GM20431 (cell line): ENCODE measurements around the gene PGF.
"Not testable (repeated sequence)": the region's sequence is repeated elsewhere in the genome, so short reads cannot be mapped to it uniquely, and the experiment has no call there.

Source experiments
- in situ Hi-C: fragments of 300-500 bp; cut with MseI, MboI; formaldehyde crosslinking; loops from one replicate; pipeline ENCODE4 v1.15.0; 2020; ENCODE audit warnings: low sequenced_read_pairs; ENCODE audit not compliant: unreplicated experiment

Gene PGF

DNA sequence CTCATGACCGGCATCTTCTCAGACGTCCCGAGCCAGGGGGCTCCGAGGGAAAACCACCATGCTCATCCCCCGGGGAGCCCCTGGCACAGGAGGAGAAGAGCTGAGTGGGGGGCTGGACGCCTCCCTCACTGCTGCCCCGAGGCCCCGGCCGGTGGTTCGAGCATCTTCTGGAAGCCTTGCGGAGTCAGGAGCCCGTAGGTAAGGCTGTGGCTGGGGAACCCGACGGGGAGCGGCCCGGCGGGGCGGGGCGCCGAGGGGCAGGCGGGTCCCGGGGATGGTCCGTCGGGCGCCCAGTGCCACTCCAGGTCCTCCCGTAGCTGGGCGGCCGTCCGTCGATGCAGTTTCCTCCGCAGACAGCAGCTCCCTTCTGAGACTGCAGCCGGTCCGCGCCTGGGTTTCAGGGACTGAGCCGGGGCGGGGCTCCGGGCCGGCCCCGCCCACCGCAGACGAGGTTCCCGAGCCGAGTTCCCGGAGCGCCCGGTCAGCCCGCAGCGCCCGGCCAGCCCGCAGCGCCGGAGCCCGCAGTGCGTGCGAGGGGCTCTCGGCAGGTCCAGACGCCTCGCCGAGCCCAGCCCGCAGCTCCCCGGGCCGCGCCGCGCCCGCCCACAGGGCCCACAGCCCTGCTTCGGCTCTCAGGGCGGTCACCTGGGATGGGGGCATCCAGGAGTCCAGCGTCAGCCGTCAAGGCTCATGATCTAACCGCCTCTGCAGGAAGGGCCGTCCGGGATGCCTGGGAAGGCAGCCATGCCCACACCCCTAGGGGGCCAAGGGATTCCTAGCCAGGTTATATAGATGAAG is at the start of gene PGF:
Gene PGF (minus strand): TSS at position 369 of the 798 bp plus-strand sequence. CDS start 355 bp downstream, at position 14.
- in situ Hi-C loops, result no loop called here

DNA sequence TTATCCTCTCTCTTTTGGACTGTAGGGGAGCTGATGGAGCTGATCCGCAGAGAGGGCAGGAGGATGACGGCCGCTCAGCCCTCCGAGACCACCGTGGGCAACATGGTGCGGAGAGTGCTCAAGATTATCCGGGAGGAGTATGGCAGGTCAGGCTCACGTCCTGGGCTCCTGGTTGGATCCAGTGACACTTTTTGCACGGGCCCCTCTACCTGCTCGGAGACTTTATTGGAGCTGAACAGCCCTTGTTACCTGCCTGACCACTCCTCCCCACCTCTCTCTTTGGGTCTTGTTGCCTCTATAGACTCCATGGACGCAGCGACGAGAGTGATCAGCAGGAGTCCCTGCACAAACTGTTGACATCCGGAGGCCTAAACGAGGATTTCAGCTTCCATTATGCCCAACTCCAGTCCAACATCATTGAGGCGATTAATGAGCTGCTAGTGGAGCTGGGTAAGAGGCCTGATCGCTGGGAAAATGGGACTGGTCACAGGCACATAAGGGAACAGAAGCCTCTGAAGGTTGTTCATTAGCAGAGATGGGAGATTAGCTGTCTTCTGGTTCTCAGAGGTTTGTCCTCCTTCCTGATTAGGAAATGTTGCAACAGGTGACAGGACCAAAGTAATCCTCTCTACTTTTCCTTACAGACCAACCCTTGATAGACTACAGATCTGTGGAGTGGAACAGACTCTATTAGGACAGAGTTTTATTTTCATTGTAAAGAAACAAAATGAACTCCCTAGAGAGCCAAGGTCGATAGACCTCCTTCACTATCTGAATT is 48.0 kb upstream of the PGF start:
- in situ Hi-C loops, result no loop called here

DNA sequence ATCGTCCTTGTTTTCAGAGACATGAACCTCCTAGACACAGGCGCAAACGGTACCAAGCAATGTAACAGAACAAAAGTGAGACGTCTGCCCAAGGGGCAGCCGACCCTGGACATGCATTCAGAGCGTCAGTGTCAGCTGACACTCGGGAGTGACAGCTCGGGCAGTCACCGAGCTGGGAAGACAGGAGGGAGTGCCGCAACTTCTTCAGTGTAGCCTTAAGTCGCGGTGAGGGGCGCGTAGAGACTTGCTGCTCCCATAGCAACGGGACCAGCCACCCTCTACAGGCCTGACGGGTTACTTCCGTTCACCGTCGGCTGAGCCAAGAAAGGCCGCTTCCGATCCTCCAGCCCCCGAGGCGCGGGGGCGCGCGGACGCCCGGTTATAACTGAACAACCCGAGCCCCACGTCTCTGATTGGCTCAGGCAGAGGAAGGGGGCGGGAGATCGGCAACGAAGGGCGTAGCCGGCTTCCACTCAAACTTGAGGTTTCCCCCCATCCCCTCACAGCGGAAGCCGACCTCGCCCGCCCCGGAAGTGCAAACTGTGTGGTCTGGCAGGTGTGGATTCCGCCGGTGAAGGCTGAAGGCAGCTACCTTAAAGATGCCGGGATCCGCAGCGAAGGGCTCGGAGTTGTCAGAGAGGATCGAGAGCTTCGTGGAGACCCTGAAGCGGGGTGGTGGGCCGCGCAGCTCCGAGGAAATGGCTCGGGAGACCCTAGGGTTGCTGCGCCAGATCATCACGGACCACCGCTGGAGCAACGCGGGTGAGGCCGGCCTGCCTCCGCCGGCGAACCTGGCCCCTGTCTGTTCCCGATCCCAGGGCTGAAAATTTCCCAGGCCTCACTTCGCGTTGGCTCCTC is 47.2 kb upstream of the PGF start, which contains the start of gene EIF2B2:
Gene EIF2B2 (plus strand): TSS at position 530 of the 858 bp plus-strand sequence. CDS start 70 bp downstream, at position 600.
- in situ Hi-C loops, result no loop called here

DNA sequence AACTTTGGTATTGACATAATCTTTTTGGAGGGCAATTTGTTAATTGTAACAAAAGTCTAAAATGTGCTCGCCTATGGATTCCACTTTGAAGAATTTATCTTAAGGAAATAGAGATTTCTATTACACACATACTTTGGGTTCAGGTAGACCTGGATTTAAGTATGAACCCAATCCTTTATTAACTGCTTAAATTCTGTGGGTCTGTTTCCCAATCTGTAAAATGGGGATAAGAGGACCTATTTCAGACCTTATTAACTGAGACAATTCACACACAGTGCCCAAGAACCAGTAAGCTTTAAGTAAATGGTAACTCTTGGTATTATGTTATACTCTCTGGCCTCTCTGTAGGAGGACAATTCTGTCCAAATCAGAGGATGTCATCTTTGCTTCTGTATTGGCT is 46.5 kb upstream of the PGF start:
- in situ Hi-C loops, result no loop called here

DNA sequence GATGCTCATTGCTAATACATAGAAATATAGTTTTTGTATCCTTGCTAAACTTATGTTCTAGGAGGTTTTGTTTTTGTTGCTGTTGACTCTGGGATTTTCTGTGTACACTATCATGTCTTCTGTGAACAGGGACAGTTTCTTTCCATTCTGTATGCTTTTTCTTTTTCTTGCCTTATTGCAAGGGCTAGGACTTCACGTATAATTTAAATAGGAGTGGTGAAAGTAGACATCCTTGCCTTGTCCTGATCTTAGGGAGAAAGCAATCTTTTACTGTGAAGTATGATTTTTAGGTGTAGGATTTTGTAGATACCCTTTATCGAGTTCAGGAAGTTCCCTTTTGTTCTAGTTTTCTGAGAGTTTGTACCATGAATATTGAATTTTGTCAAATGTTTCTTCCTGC is 45.9 kb upstream of the PGF start:
- in situ Hi-C loops, result no loop called here

DNA sequence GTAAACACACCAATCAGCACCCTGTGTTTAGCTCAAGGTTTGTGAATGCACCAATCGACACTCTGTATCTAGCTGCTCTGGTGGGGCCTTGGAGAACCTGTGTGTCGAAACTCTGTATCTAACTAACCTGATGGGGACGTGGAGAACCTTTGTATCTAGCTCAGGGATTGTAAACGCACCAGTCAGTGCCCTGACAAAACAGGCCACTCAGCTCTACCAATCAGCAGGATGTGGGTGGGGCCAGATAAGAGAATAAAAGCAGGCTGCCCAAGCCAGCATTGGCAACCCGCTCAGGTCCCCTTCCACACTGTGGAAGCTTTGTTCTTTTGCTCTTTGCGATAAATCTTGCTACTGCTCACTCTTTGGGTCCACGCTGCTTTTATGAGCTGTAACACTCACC is 40.4 kb upstream of the PGF start:
- in situ Hi-C loops, result not testable (repeated sequence)

DNA sequence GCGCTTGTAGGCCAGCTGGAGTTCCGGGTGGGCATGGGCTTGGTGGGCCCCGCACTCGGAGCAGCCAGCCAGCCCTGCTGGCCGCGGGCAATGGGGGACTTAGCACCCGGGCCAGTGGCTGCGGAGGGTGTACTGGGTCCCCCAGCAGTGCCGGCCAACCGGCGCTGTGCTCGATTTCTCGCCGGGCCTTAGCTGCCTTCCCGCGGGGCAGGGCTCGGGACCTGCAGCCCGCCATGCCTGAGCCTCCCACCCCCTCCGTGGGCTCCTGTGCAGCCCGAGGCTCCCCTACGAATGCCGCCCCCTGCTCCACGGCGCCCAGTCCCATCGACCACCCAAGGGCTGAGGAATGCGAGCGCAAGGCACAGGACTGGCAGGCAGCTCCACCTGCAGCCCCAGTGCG is 38.8 kb upstream of the PGF start:
- in situ Hi-C loops, result not testable (repeated sequence)

DNA sequence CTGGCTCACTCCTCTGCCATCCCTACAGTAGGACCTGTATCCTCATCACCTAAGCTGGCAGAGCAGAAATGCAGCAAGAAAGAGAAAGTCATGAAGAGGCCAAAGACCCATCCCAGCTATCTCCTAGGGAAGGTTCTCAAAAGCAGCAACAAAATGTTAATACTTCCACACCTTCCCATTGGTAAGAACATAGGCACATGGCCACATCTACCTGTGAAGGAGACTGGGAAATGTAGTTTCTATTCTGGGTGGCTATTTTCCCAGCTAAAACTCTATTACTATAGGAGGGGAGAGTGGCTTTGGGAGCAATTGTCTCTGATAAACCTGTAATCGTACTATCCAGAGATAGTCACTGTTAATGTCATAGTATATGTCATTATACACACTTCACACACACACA is 33.6 kb upstream of the PGF start:
- in situ Hi-C loops, result no loop called here

DNA sequence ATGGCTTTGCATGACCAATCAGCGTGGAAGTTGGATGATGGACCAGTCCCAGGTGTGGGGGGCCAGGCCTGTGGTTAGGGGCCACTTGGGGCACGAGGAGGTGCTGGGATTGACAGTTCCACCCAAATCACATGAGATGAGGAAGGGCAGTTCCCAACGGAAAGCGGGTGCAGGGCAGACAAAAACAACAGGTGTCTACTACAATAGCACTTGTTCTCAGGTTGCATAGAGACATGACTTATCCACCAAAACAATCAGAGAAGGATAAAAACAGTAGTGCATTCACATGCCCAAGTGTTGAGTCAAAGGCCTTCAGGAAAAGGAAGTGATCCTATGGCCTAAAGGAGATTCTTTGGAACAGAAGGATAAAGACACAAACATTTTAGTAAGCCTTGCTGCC is 32.7 kb upstream of the PGF start:
- in situ Hi-C loops, result no loop called here

DNA sequence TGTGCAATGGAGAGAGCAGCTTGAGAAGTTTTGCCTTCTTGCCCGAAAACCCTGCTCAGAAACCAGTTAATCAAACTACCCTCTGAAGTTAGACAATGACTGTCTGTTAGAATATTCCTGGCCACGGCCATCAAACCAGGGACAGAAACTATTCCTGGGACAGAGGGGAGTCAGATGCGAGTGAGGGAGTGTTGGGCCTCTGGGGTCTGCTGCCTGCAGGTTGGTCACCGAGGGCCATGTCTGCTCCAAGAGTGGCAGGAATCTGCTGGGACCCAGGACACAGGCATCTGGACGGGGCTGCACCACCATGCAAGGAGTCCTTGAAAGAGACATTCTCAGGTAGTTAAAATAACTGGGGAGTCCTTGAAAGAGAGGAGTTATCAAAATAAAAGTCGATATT is 30.4 kb upstream of the PGF start:
- in situ Hi-C loops, result no loop called here

DNA sequence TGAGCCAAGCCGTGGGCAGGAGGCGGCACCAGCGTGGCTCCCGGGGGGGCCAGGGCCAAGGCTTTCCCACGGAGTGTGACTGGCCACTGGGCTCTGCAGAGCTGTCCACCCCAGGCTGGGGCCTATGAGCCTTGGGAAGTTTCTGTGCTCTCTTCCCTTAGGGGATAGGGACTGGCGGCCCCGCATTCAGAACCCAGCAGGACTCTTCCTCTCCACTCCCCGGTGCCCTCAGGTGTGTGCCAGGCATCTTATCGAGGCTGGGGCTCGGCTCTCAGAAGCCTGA is 29.6 kb upstream of the PGF start:
- in situ Hi-C loops, result no loop called here

DNA sequence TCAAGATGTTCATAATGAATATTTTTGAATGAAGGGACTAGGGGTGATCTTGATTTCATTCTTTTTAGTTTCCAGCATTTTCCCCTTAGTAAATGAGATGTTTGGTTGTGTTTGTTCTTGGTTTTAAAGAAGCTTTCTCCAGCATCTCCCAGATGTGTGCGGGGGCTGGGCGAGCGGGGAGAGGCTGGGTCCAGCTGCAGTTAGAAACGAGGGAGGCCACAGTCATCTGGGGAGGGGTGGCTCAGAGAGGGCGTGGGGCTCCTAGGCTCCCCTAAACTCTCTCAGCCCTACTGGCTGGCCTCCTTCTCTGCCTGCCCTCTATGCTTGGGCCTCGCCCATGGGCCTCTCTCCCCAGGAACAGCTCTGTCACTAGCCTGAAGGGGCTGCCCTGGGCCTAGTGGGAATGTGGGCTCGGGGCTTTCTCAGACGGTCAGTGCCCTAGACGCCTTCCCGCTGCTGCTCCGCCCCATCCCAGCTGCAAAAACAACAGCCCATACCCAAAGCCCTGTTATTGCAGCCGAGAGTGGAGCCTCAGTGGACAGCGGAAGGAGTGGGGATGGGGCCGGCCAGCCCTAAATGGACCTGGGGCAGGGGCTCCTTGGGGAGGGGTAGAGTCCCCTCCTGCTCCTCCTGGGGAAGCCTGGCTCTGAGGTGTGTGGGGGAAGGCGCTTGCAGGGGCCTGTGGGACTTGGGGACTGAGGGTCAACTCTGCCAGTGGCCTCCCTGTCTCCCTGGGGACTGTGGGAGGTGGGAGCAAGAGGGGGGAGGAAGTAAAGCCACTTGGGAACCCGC is 29.0 kb upstream of the PGF start:
- in situ Hi-C loops, result no loop called here

DNA sequence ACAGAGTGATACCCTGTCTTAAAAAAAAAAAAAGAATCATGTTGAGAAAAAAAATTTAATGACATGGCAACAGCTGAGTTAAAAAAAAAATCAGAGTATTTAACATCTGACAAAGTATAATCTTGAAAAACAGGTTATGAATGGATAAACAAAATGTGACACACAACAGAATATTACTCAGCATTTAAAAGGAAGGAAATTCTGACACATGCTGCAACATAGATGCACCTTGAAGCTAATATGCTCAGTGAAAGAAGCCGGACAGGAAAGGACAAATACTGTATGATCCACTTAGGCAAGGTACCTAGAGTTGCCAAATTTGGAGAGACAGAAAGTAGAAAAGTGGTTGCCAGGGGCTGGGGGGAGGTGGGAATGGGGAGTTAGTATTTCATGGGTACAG is 27.9 kb upstream of the PGF start:
- in situ Hi-C loops, result no loop called here

DNA sequence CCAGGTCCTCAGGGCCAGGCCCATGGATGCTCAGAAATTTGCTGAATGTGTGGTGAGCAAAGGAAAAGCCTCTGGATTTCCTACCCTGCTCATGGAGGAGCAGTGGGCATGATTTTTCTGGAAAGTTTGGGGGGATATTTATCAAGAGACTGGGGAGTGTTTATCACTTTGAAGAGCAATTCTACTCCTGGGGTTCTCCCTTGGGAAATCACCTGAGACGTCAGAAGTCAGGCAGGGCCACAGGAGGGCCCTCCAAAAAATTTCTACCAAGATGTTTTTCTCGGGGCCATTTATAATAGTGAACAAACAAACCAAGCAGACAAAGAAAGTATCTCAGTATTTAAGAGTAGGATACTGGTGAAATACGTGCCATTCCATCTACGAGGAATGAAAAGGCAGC is 27.3 kb upstream of the PGF start:
- in situ Hi-C loops, result no loop called here

DNA sequence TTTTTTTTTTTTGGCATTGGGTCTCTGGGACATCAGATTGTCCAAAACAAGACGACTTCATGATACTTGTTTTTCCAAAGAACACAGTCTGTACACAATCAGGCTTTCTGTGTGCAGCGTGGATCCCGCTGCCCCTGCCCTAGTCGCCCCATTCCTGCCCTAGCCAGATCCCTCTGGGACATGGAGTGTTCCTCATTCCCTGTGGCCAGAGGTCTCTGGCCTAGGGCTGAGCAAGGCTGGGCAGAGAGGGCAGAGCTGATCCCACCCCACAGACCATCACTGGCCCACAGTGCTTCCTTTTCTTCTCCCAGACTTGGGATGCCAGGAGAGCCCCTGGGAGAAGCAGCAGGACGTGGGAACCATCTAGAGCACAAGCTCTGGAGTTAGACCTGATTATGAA is 26.4 kb upstream of the PGF start:
- in situ Hi-C loops, result no loop called here

DNA sequence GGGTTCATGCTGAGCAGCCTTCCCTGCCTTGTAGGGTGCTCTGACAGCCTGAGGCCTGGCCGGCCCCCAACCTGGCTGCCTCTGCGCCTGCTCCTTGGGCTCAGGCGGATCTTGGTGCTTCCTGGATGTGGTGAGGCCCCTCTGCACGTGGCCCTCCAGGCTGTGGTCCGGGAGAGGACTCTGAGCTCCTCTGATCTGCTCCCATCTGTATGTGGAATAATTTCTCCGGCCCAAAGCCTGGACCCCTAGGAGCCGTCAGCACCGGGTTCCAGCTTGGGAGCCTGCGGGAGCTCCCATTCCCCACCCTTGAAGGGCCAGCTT is 26.0 kb upstream of the PGF start:
- in situ Hi-C loops, result no loop called here

DNA sequence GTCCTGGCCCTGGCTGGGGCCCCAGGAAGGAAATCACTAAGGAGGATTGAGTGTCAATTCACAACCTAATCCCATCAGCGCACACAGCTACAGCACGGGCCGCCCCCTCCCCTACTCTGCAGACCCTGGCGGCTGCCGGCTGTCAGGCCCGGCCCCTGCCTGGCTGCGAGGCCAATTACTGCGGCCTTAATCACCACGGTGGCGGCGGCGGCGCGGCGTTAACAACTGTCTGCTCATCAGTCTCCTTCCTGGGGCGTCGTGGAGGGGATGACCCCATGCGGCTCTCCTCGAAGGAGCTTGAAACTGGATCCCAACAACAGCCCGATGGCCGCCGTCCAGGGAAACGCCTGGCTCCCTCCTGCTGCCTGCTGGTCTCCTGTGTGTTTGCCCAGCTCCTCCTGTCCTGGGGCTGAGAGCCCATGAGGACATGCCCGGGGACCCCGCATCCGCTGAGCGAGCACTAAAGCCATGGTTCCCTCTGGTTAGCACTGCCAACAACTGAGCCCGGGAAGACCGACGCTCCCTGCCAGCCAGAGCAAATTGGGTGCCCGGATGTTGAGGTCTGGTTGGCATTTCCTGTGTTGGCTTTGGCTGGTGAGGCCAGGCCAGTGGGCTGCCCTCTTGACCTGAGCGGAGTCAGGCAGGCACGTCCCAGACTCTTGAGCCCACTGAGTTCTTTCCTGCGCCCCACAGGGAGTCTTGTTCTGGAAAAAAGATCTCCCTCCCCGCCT is 25.5 kb upstream of the PGF start:
- in situ Hi-C loops, result no loop called here

DNA sequence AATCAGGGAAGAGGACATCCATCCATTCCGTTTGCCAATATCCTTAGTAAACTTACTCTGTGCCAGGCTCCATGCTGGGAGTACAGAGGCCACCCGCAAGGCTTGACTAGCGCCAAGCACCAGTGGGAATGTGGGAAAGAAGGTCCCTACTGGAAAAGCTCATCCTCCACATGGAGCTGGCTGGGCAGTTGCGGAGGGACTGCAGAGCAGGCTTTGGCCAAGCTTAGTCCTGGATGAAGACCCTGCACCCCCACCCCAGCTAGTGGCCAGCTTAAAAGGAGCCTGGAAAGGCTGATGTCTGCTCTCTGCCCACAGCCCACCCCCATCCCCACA is 25.0 kb upstream of the PGF start:
- in situ Hi-C loops, result no loop called here
